HepG2 (cell line): ENCODE measurements around the gene ATP7A. TPM values are rescaled to one million over a fixed set of nuclear protein-coding genes. Genes with fewer than 3 reads are reported as not detected.

Source experiments
- ATAC-seq: fragments of 200-7000 bp; cut with Tn5 transposase; 3 replicates; pipeline ENCODE4 v1.9.1; 2020; ENCODE audit warnings: mild to moderate bottlenecking, moderate library complexity
- BruUV-seq: library from RNA; stranded (reverse); fragments of 400-500 nt; replicated peaks from 2 replicates; lab custom pipeline; 2021; lab: Mats Ljungman, UMichigan
- CTCF ChIA-PET: fragments of 300-600 bp; formaldehyde crosslinking; extraction: SDS; loops from one replicate; lab custom pipeline; 2021; ENCODE audit warnings: low total read pairs, inconsistent platforms, low intra/inter-chr PET ratio; lab: Yijun Ruan, JAX
- POLR2A ChIA-PET: fragments of 350-600 bp; sonication (Branson Sonifier 250); formaldehyde crosslinking; loops from one replicate; lab custom pipeline; 2020; ENCODE audit warnings: antibody characterized with exemption, inconsistent platforms; lab: Yijun Ruan, JAX
- DNase-seq: peaks from one replicate; pipeline ENCODE4 v3.0.0-alpha.2; 2015; ENCODE audit warnings: low spot score
- FAIRE-seq: peaks from 3 replicates; lab custom pipeline; 2011; peaks lifted over from hg19 to GRCh38; lab: Jason Lieb, UNC
- H2AFZ ChIP-seq: one replicate; pipeline ENCODE4 v1.6.1; 2011; ENCODE audit warnings: low read length, inconsistent platforms
- H3K27ac ChIP-seq: fragments of 300-600 bp; 3 replicates; pipeline ENCODE4 v1.8.0; 2011; ENCODE audit warnings: mixed run types, mild to moderate bottlenecking, mixed read lengths, low read length, inconsistent platforms; ENCODE audit not compliant: insufficient read depth; ENCODE audit errors: extremely low read length
- H3K27me3 ChIP-seq, 2 experiments: fragments of 200-600 bp in 1 of 2; 2 replicates in 1 of 2; 3 replicates in 1 of 2; pipeline versions ENCODE4 v1.6.0 to v1.8.0; 2011; ENCODE audit warnings: low read length in 2 of 2, mild to moderate bottlenecking in 2 of 2, moderate library complexity in 2 of 2, inconsistent platforms in 1 of 2; ENCODE audit not compliant: insufficient read depth in 2 of 2, control insufficient read depth in 1 of 2
- H3K36me3 ChIP-seq, 2 experiments: fragments of 200-600 bp in 1 of 2; replicated peaks in 1 of 2; 2 replicates in 1 of 2; 3 replicates in 1 of 2; pipeline versions ENCODE4 v1.5.1 to v1.8.0; 2011; ENCODE audit warnings: low read length in 2 of 2, inconsistent platforms in 1 of 2; ENCODE audit not compliant: insufficient read depth in 2 of 2, control insufficient read depth in 1 of 2
- H3K4me1 ChIP-seq: 2 replicates; pipeline ENCODE4 v1.5.1; 2012; ENCODE audit warnings: low read length, inconsistent platforms; ENCODE audit not compliant: insufficient read depth
- H3K4me2 ChIP-seq: 2 replicates; pipeline ENCODE4 v1.6.0; 2011; ENCODE audit warnings: low read depth, low read length, inconsistent platforms
- H3K4me3 ChIP-seq, 3 experiments: fragments of 200-600 bp in 1 of 3; sonication (generic), shearing (Covaris generic) in 1 of 3; replicated peaks in 1 of 3; 2 replicates each; pipeline ENCODE4 v1.5.1; 2011 to 2016; ENCODE audit warnings: low read length in 3 of 3, inconsistent platforms in 2 of 3, low read depth in 2 of 3, mild to moderate bottlenecking in 2 of 3, control low read depth in 1 of 3, mixed read lengths in 1 of 3; ENCODE audit not compliant: insufficient read depth in 1 of 3
- H3K79me2 ChIP-seq: one replicate; pipeline ENCODE4 v1.6.1; 2011; ENCODE audit warnings: low read length, inconsistent platforms; ENCODE audit not compliant: insufficient read depth
- H3K9ac ChIP-seq: 2 replicates; pipeline ENCODE4 v1.6.0; 2011; ENCODE audit warnings: mild to moderate bottlenecking, low read depth, low read length, inconsistent platforms; ENCODE audit not compliant: insufficient read depth
- H3K9me3 ChIP-seq: 2 replicates; pipeline ENCODE4 v1.5.1; 2012; ENCODE audit warnings: mild to moderate bottlenecking, low read length
- H4K20me1 ChIP-seq: 2 replicates; pipeline ENCODE4 v1.6.0; 2011; ENCODE audit warnings: inconsistent platforms, mild to moderate bottlenecking, low read length, moderate library complexity; ENCODE audit not compliant: insufficient read depth
- FOXJ3 ChIP-seq: sonication (generic); formaldehyde crosslinking; IDR thresholded peaks from 2 replicates; pipeline ENCODE4 v1.4.0; 2020; ENCODE audit warnings: missing genetic modification reagents, mild to moderate bottlenecking, borderline replicate concordance
- NFIB ChIP-seq: sonication (generic); formaldehyde crosslinking; IDR thresholded peaks from 2 replicates; pipeline ENCODE4 v1.9.0; 2021; ENCODE audit warnings: missing genetic modification reagents, mild to moderate bottlenecking, borderline replicate concordance
- ZBTB42 ChIP-seq: sonication (generic); formaldehyde crosslinking; IDR thresholded peaks from 2 replicates; pipeline ENCODE4 v1.5.0; 2020; ENCODE audit warnings: mild to moderate bottlenecking, missing genetic modification reagents
- ZNF329 ChIP-seq: sonication (generic); formaldehyde crosslinking; IDR thresholded peaks from 2 replicates; pipeline ENCODE4 v1.9.0; 2021; ENCODE audit warnings: low read depth, mild to moderate bottlenecking, missing genetic modification reagents
- ZNF598 ChIP-seq: sonication (generic); formaldehyde crosslinking; IDR thresholded peaks from 2 replicates; pipeline ENCODE4 v1.5.1; 2020; ENCODE audit warnings: mild to moderate bottlenecking, missing genetic modification reagents, borderline replicate concordance
- ZNF792 ChIP-seq: IDR thresholded peaks from 2 replicates; pipeline ENCODE4 v1.6.1; 2016
- WGBS: methylation state at CpG from one replicate; pipeline ENCODE4 v1.1.6; 2017; ENCODE audit warnings: low lambda C conversion rate; 5-methylcytosine and 5-hydroxymethylcytosine counted together
- in situ Hi-C: cut with HindIII; loops from 2 replicates; pipeline ENCODE4 v1.10.0; 2017; ENCODE audit warnings: low pct_unique_long_range_greater_than_20kb; ENCODE audit not compliant: extremely low pct_ligation_motif_present
- intact Hi-C: fragments of 100-400 bp; cut with micrococcal nuclease; formaldehyde crosslinking; loops from one replicate; pipeline ENCODE4 v1.10.0; 2022; ENCODE audit not compliant: unreplicated experiment
- polyA plus RNA-seq, 8 experiments: library from polyadenylated mRNA; depleted of rRNA in 3 of 8; stranded (reverse) in 7 of 8; unstranded in 1 of 8; fragments of >200 nt; fragmentation: Illumina TruSeq in 4 of 8; extraction: Trizol in 4 of 8; gene quantifications; 2 replicates each; pipeline versions ENCODE4 v1.2.1 to v1.2.3, GENCODE V29; 2011 to 2016; ENCODE audit warnings: low read depth in 4 of 8, missing spikeins in 1 of 8, mixed read lengths in 1 of 8; ENCODE audit not compliant: insufficient read depth in 1 of 8
- total RNA-seq, 5 experiments: library from RNA; depleted of rRNA; stranded (reverse); fragments of >200 nt; fragmentation: Illumina TruSeq; extraction: Trizol; gene quantifications; 2 replicates each; pipeline ENCODE4 v1.2.3, GENCODE V29; 2016; ENCODE audit warnings: low read depth in 1 of 5
- TF ChIP-seq, protein P1 (sequence below): sonication (generic); formaldehyde crosslinking; conservative IDR thresholded peaks from 2 replicates; pipeline ENCODE4 v1.8.1; 2023; ENCODE audit warnings: missing genetic modification reagents
- TF ChIP-seq, protein P2 (sequence below): sonication (generic); formaldehyde crosslinking; IDR thresholded peaks from 2 replicates; pipeline ENCODE4 v1.8.1; 2023; ENCODE audit warnings: mild to moderate bottlenecking, missing genetic modification reagents

The ATP7A gene
- total and polyA plus RNA-seq, 2 of the 13 experiments (the other 11 are each of a cell fraction or from before 2014, with no cell fraction given): 1.7 to 4.7 TPM

DNA sequence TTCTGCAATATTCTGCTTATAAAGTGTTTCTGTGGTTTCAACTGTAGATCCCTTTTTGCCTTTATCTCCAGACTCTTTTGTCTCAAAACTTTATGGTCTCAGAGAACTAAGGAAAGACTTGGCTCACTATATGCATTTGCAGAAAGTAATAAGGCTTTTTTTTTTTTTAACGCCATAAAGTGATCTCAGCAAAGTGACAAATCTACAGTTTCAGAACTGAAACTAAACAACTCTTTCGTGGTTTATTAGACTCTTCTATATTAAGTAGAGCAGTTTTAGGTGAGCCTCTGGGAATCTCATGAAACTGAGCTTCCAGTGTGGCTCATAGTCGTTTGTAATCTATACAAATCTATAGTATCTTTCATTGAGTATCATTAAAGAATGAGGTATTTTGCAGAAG lies 15.3 kb downstream of the ATP7A start:
- no peak for DNase-seq
- H3K36me3 ChIP-seq: no peaks in the 10 kb centered on the region
- H2AFZ ChIP-seq: no peak overlapping the region
- H3K27ac ChIP-seq: no peak overlapping the region
- ChIA-PET POLR2A (no interaction called here), CTCF (no interaction called here)
- H3K79me2 ChIP-seq: no peaks in the 10 kb centered on the region
- no peak overlapping the region for H3K4me3 ChIP-seq
- WGBS: 83% methylated on average over 3 of the region's 3 CpGs
- no peaks in the 10 kb centered on the region for H3K27me3 ChIP-seq
- FAIRE-seq: no peak
- H3K9me3 ChIP-seq: no peaks in the 10 kb centered on the region
- H3K9ac ChIP-seq: no peak overlapping the region
- no peaks in the 10 kb centered on the region for H4K20me1 ChIP-seq
- intact Hi-C loops: no loop called here
- H3K4me1 ChIP-seq: no peaks in the 10 kb centered on the region
- BruUV-seq: no TSS peak
- TF ChIP-seq FOXJ3 (CRISPR knock-in tag) (no peak), ZNF329 (CRISPR knock-in tag) (no peak), NFIB (no peak), ZNF792 (no peak)
- TF ChIP-seq, protein P1, sequence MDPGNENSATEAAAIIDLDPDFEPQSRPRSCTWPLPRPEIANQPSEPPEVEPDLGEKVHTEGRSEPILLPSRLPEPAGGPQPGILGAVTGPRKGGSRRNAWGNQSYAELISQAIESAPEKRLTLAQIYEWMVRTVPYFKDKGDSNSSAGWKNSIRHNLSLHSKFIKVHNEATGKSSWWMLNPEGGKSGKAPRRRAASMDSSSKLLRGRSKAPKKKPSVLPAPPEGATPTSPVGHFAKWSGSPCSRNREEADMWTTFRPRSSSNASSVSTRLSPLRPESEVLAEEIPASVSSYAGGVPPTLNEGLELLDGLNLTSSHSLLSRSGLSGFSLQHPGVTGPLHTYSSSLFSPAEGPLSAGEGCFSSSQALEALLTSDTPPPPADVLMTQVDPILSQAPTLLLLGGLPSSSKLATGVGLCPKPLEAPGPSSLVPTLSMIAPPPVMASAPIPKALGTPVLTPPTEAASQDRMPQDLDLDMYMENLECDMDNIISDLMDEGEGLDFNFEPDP (CRISPR knock-in tag): no peak
- TF ChIP-seq, protein P2, sequence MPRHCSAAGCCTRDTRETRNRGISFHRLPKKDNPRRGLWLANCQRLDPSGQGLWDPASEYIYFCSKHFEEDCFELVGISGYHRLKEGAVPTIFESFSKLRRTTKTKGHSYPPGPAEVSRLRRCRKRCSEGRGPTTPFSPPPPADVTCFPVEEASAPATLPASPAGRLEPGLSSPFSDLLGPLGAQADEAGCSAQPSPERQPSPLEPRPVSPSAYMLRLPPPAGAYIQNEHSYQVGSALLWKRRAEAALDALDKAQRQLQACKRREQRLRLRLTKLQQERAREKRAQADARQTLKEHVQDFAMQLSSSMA: no peak
- in situ Hi-C loops: no loop called here
- no peak for ATAC-seq
- H3K4me2 ChIP-seq: no peak overlapping the region

DNA sequence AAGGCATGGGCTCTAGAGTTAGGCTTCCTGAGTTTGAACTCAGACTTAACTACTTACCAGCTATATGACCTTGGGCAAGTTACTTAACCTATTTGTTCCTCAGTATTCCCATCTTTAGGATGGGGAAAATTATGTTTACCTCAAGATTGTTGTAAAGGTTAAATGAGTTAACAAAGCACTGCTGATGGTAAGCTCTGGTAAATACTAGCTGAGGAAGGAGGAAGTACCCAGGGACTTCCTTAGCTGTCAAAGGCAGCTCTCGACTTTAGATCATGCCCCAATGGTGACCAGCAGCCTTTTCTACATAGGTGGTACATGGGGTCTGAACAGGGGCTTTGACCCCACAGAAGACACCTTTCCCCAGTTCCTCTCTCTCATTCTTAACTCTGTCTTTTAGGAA lies 20.1 kb downstream of the ATP7A start:
- ATAC-seq (no peak), FAIRE-seq (peak; percentile 32), DNase-seq (no peak)
- TF ChIP-seq ZNF598 (no peak), ZBTB42 (no peak)
- 100% methylated on average over 1 of the region's 1 CpG for WGBS
- Histone ChIP-seq H4K20me1 (no peaks in the 10 kb centered on the region), H3K36me3 (no peaks in the 10 kb centered on the region), H3K9me3 (no peaks in the 10 kb centered on the region), H3K9ac (no peak overlapping the region), H3K79me2 (no peaks in the 10 kb centered on the region), H3K27ac (no peak overlapping the region), H3K4me3 (no peak overlapping the region), H3K4me2 (no peak overlapping the region), H3K4me1 (no peaks in the 10 kb centered on the region), H3K27me3 (no peaks in the 10 kb centered on the region), H2AFZ (no peak overlapping the region)
- in situ Hi-C loops: no loop called here
- POLR2A ChIA-PET: no interaction called here
- BruUV-seq: no TSS peak
- intact Hi-C loops: no loop called here
- CTCF ChIA-PET: no interaction called here
